GM23338 (cell line): ENCODE data around the gene SAMD4A.

Experiments
- EZH2 ChIP-seq: fragments of 200-600 bp; sonication (generic); IDR thresholded peaks from one replicate; pipeline ENCODE4 v1.8.0; 2017; ENCODE audit warnings: antibody characterized with exemption, mild to moderate bottlenecking, low read depth; ENCODE audit not compliant: unreplicated experiment
- EZH2phosphoT487 ChIP-seq: fragments of 200-600 bp; sonication (generic); IDR thresholded peaks from one replicate; pipeline ENCODE4 v1.8.1; 2018; ENCODE audit warnings: antibody characterized with exemption; ENCODE audit not compliant: unreplicated experiment
- JUNB ChIP-seq: IDR thresholded peaks from one replicate; pipeline ENCODE4 v1.6.1; 2016; ENCODE audit warnings: antibody characterized with exemption; ENCODE audit not compliant: unreplicated experiment
- POLR2AphosphoS5 ChIP-seq: IDR thresholded peaks from 2 replicates; pipeline ENCODE4 v1.6.1; 2016; ENCODE audit warnings: antibody characterized with exemption, low read depth
- ZNF331 ChIP-seq: fragments of 250-450 bp; sonication (Bioruptor Pico); IDR thresholded peaks from 2 replicates; pipeline ENCODE4 v1.5.0; 2020; ENCODE audit warnings: low read depth, mild to moderate bottlenecking, moderate library complexity
- TF ChIP-seq, protein P1 (sequence below), 2 experiments: fragments of 200-600 bp in 1 of 2; sonication (generic) in 1 of 2; conservative IDR thresholded peaks; 2 replicates each; pipeline versions ENCODE4 v1.5.1 to v1.6.1; 2016 to 2017; ENCODE audit warnings: antibody characterized with exemption in 2 of 2, low read depth in 2 of 2, mild to moderate bottlenecking in 2 of 2, moderate library complexity in 1 of 2
- TF ChIP-seq, protein P2 (sequence below): IDR thresholded peaks from one replicate; pipeline ENCODE4 v1.6.1; 2018; ENCODE audit warnings: antibody characterized with exemption; ENCODE audit not compliant: unreplicated experiment

DNA sequence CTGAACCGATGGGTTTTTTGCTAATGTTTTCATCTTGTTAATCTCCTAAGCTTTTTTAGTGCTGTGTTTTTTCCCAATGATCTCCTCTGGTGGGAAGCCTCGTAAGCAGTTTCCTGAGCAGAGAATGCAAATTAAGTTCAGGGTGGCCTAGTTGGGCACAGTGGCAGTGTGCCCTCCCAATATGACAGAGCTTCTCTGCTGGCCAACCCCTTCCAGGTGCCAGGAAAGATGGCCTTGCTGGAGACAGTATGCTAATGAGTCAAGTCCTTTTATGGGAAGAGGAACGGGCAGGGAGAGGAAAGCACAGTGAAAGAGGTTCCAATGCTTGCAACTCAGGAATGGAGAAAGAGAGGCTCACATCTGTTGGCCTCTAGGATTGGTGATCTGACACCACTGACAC, 219.9 kb downstream of the SAMD4A start:
- TF ChIP-seq, protein P1, sequence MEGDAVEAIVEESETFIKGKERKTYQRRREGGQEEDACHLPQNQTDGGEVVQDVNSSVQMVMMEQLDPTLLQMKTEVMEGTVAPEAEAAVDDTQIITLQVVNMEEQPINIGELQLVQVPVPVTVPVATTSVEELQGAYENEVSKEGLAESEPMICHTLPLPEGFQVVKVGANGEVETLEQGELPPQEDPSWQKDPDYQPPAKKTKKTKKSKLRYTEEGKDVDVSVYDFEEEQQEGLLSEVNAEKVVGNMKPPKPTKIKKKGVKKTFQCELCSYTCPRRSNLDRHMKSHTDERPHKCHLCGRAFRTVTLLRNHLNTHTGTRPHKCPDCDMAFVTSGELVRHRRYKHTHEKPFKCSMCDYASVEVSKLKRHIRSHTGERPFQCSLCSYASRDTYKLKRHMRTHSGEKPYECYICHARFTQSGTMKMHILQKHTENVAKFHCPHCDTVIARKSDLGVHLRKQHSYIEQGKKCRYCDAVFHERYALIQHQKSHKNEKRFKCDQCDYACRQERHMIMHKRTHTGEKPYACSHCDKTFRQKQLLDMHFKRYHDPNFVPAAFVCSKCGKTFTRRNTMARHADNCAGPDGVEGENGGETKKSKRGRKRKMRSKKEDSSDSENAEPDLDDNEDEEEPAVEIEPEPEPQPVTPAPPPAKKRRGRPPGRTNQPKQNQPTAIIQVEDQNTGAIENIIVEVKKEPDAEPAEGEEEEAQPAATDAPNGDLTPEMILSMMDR (conservative IDR thresholded peaks at IDR 0.05; ENCODE audit: low read depth in 2 of 2), result no peak
- TF ChIP-seq POLR2AphosphoS5 (no peak), EZH2phosphoT487 (no peak), JUNB (no peak), EZH2 (no peak), ZNF331 (CRISPR knock-in tag) (no peak)
- TF ChIP-seq, protein P2, sequence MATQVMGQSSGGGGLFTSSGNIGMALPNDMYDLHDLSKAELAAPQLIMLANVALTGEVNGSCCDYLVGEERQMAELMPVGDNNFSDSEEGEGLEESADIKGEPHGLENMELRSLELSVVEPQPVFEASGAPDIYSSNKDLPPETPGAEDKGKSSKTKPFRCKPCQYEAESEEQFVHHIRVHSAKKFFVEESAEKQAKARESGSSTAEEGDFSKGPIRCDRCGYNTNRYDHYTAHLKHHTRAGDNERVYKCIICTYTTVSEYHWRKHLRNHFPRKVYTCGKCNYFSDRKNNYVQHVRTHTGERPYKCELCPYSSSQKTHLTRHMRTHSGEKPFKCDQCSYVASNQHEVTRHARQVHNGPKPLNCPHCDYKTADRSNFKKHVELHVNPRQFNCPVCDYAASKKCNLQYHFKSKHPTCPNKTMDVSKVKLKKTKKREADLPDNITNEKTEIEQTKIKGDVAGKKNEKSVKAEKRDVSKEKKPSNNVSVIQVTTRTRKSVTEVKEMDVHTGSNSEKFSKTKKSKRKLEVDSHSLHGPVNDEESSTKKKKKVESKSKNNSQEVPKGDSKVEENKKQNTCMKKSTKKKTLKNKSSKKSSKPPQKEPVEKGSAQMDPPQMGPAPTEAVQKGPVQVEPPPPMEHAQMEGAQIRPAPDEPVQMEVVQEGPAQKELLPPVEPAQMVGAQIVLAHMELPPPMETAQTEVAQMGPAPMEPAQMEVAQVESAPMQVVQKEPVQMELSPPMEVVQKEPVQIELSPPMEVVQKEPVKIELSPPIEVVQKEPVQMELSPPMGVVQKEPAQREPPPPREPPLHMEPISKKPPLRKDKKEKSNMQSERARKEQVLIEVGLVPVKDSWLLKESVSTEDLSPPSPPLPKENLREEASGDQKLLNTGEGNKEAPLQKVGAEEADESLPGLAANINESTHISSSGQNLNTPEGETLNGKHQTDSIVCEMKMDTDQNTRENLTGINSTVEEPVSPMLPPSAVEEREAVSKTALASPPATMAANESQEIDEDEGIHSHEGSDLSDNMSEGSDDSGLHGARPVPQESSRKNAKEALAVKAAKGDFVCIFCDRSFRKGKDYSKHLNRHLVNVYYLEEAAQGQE, result no peak
